Parathyroid adenoma (tissue), 2 donors: ENCODE measurements around the gene TMEM9.

Experiments used
- H2AFZ ChIP-seq: fragments of 300-600 bp; sonication (generic); one replicate; pipeline ENCODE4 v1.7.0; 2017; ENCODE audit warnings: antibody characterized with exemption, mild to moderate bottlenecking
- H3K27ac ChIP-seq: fragments of 300-600 bp; sonication (generic); one replicate; pipeline ENCODE4 v1.7.0; 2017
- H3K27me3 ChIP-seq: fragments of 300-600 bp; sonication (generic); one replicate; pipeline ENCODE4 v1.7.0; 2017; ENCODE audit warnings: low read length; ENCODE audit not compliant: control insufficient read depth, insufficient read depth
- H3K36me3 ChIP-seq: fragments of 300-600 bp; sonication (generic); one replicate; pipeline ENCODE4 v1.7.0; 2017; ENCODE audit warnings: low read length; ENCODE audit not compliant: control insufficient read depth, insufficient read depth
- H3K4me1 ChIP-seq: fragments of 300-600 bp; sonication (generic); one replicate; pipeline ENCODE4 v1.7.0; 2017; ENCODE audit warnings: control low read depth
- H3K4me2 ChIP-seq: fragments of 300-600 bp; sonication (generic); one replicate; pipeline ENCODE4 v1.7.0; 2017; ENCODE audit warnings: low read length
- H3K4me3 ChIP-seq: fragments of 300-600 bp; sonication (generic); one replicate; pipeline ENCODE4 v1.7.0; 2017; ENCODE audit warnings: low read depth, low read length
- H3K79me2 ChIP-seq: fragments of 300-600 bp; sonication (generic); one replicate; pipeline ENCODE4 v1.7.0; 2017; ENCODE audit warnings: control low read depth
- H3K9ac ChIP-seq: fragments of 300-600 bp; sonication (generic); one replicate; pipeline ENCODE4 v1.7.0; 2017; ENCODE audit warnings: mild to moderate bottlenecking
- H3K9me3 ChIP-seq: fragments of 300-600 bp; sonication (generic); one replicate; pipeline ENCODE4 v1.7.0; 2017; ENCODE audit warnings: low read length; ENCODE audit not compliant: control insufficient read depth
- TF ChIP-seq, protein P1 (sequence below): fragments of 300-600 bp; sonication (generic); IDR thresholded peaks from one replicate; pipeline ENCODE4 v1.7.0; 2017; ENCODE audit warnings: antibody characterized with exemption, mild to moderate bottlenecking
- donor health status: primary hyperparathyroidism.

Gene TMEM9

GRCh38 chr1:201110138-201110537 lies 44.1 kb downstream of the TMEM9 start:
- TF ChIP-seq, protein P1, sequence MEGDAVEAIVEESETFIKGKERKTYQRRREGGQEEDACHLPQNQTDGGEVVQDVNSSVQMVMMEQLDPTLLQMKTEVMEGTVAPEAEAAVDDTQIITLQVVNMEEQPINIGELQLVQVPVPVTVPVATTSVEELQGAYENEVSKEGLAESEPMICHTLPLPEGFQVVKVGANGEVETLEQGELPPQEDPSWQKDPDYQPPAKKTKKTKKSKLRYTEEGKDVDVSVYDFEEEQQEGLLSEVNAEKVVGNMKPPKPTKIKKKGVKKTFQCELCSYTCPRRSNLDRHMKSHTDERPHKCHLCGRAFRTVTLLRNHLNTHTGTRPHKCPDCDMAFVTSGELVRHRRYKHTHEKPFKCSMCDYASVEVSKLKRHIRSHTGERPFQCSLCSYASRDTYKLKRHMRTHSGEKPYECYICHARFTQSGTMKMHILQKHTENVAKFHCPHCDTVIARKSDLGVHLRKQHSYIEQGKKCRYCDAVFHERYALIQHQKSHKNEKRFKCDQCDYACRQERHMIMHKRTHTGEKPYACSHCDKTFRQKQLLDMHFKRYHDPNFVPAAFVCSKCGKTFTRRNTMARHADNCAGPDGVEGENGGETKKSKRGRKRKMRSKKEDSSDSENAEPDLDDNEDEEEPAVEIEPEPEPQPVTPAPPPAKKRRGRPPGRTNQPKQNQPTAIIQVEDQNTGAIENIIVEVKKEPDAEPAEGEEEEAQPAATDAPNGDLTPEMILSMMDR = no peak
- Histone ChIP-seq H2AFZ (no peak overlapping the region), H3K27ac (no peak overlapping the region), H3K9me3 (no peaks in the 10 kb centered on the region), H3K4me3 (no peak overlapping the region), H3K36me3 (no peaks in the 10 kb centered on the region), H3K27me3 (no peaks in the 10 kb centered on the region), H3K79me2 (no peaks in the 10 kb centered on the region), H3K4me2 (no peak overlapping the region), H3K9ac (no peak overlapping the region), H3K4me1 (no peaks in the 10 kb centered on the region)

- H3K4me3 ChIP-seq = no peak overlapping the region
- no peaks in the 10 kb centered on the region for H3K36me3 ChIP-seq
- TF ChIP-seq, protein P1 = no peak
- H3K79me2 ChIP-seq = no peaks in the 10 kb centered on the region
- no peaks in the 10 kb centered on the region for H3K27me3 ChIP-seq
- no peaks in the 10 kb centered on the region for H3K4me1 ChIP-seq
- H3K9ac ChIP-seq = no peak overlapping the region
- H3K27ac ChIP-seq = no peak overlapping the region
- no peak overlapping the region for H2AFZ ChIP-seq
- H3K4me2 ChIP-seq = no peak overlapping the region
- H3K9me3 ChIP-seq = no peaks in the 10 kb centered on the region
Measured at GRCh38 chr1:201109651-201110050, 44.6 kb downstream of the TMEM9 start.

GRCh38 chr1:201108614-201109013 lies 45.7 kb downstream of the TMEM9 start:
- TF ChIP-seq, protein P1 = no peak
- no peak overlapping the region for H3K27ac ChIP-seq

DNA sequence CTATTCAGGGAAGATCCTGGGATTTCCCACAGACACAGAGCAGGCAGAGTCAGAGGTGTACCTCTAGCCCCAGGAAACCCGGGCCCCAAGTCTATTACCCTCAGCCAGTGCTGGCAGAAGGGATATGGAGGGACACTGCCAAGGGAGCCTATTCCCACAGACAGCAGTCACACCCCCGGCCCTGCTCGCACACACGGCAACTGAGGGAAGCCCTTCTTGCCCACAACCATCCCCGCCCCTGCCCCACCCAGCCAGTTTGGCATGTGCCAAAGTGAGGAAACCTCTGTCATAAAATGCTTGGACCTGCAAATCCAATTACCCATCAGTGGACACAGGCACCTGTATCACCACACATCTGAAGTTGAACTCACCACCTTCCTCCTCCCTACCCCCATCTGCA lies 48.6 kb downstream of the TMEM9 start:
- Histone ChIP-seq H3K4me2 (no peak overlapping the region), H3K36me3 (no peaks in the 10 kb centered on the region), H3K27ac (no peak overlapping the region), H3K27me3 (no peaks in the 10 kb centered on the region), H3K9ac (no peak overlapping the region), H2AFZ (no peak overlapping the region), H3K9me3 (no peaks in the 10 kb centered on the region), H3K4me3 (no peak overlapping the region), H3K79me2 (no peaks in the 10 kb centered on the region), H3K4me1 (no peaks in the 10 kb centered on the region)
- TF ChIP-seq, protein P1 = no peak

More at GRCh38 chr1:201108614-201109013, 45.7 kb downstream of the TMEM9 start:
- H3K79me2 ChIP-seq = no peaks in the 10 kb centered on the region
- H3K4me3 ChIP-seq = no peak overlapping the region
- H3K9ac ChIP-seq = no peak overlapping the region
- H3K27me3 ChIP-seq = no peaks in the 10 kb centered on the region
- H3K4me1 ChIP-seq = no peaks in the 10 kb centered on the region
- no peaks in the 10 kb centered on the region for H3K36me3 ChIP-seq
- H3K4me2 ChIP-seq = no peak overlapping the region
- no peak overlapping the region for H2AFZ ChIP-seq
- no peaks in the 10 kb centered on the region for H3K9me3 ChIP-seq

DNA sequence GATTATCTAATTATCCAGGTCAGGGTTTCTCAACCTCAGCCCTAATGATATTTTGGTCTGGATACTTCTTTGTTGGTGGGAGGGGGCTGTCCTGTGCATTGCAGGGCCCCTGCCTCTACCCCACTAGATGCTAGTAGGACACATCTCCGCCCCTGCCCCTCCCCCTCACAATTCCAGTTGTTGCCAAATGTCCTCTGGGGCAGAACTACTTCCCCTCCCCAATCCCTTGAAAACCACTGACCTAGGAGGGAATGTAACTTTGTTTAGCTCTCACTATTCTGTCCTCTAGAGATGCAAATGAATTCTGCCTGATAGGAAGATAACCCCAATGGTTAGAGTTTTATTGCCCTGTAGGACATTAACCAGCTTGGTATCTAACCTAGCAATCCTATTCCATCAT lies 50.1 kb downstream of the TMEM9 start:
- Histone ChIP-seq H3K4me2 (no peak overlapping the region), H3K27ac (no peak overlapping the region), H2AFZ (no peak overlapping the region), H3K27me3 (no peaks in the 10 kb centered on the region), H3K36me3 (no peaks in the 10 kb centered on the region), H3K9ac (no peak overlapping the region), H3K79me2 (no peaks in the 10 kb centered on the region), H3K4me3 (no peak overlapping the region), H3K9me3 (no peaks in the 10 kb centered on the region), H3K4me1 (no peaks in the 10 kb centered on the region)
- TF ChIP-seq, protein P1 = no peak
